Stimulated activated CD4-positive, alpha-beta T cell treated with anti-CD3 and anti-CD28 coated beads, TNF-alpha, amount 100 ng/mL, for 48 hours (primary cell): ENCODE results near the gene AHDC1.

Source experiments
- DNase-seq, 3 donors: peaks; one replicate each; pipeline ENCODE4 v3.0.0-alpha.2; 2020; ENCODE audit warnings: low read depth in 3 of 3

Gene AHDC1

DNA sequence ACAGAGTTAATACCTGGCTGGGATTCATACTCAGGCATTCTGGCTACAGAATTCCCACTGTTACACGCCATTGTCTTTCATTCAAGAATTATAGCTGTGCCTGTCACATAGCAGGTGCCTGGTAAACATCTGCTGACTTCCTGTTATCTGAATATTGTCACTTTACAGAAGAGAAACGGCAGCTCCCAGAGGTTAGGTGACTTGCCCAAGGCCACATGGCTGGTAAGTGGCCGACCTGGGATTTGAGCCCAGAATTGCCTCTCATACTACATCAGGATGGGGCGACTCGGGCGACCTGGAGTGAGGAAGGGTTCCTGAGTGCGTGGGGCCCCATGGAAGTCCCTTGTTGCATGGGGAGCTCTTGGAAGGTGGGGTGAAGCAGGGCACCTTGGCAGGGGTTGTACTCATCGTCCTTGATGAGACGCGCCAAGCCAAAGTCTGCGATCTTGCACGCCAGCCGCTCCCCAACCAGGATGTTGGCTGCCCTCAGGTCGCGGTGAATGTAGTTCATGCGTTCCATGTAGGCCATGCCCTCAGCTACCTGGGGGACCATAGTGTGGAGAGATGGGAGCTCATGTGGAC is 10.2 kb upstream of the AHDC1 start:
- no peak for DNase-seq

DNA sequence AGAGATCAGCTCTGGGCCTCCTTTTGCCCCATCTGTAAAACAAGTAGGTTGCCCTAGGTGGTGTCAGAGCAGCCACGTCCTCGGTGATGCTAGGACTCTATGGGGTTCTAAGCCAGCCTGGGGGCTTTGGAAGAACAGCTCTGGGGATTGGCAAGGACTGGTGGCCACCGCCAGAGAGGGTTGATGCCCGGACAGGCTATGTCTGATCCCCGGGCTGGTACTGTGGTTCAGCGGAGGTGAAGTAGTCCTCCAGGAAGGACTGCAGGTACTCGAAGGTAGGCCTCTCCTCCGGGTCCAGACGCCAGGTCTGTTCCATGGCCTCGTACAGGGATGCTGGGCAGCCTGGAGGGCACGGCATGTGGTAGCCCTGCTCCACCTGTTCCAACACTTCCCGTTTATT is 8.8 kb upstream of the AHDC1 start:
- DNase-seq, result no peak

DNA sequence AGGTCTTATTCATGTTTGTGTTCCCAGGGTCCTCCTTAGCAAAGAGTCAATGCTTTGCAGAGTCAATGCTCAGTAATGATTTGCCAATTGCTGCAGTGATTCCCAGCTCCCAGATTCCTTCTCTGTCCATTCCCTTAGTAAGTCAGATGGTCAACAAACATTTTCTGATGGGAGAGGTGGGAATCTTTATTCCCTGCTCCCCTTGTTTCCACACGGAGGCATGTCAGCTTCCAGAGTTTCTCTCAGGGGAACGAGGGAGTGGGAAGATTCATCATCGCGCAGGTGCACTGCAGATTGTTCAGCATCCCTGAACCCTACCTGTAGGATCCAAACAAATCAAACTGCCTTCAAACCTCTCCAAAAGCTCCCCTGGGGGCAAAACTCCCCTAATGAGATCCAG is 7.5 kb upstream of the AHDC1 start:
- no peak for DNase-seq

DNA sequence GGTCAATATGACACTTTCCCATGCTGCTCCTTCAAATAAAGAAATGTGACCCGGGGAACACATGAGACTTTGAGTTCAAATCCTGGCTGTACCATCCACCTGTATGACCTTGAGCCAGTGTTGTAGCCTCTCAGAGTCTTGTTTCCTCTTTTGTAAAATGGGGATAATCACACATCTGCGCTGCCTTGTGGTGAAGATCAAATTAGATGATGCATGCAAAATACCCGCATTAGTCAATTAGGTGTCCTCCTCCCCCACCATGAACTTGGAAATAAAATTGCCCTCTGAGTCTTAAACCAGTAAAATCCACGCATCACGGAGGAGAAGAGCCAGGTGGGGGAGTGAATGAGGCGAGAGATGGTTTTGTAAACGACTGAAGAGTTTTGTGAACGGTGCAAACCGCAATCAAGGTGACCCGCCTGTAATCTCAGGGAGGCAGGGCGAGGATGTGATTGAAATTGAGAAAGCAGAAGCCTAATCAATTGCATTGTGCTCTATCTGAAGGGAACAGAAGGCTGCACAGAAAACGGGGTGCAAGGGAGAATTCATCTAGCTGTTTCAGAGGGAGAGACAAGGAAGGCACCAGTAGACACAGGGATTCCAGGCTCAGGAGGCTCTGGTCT is 5.8 kb upstream of the AHDC1 start:
- DNase-seq, result no peak

DNA sequence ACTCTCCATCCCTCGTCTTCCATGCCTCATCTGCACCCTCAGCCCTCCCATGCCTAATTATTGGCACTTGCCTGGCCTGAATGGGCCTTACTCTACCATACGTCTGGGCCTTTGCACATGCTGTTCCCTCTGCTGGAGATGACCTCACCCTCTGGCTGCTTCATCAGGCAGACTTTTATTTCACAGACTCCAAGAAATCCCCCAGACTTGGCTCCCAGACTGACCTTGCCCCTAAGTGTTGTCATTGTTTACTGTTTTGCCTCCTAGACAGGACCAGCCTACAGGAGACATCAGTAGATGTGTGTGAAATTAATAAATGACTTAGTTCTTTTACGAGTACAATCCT is 5.2 kb upstream of the AHDC1 start:
- no peak for DNase-seq

DNA sequence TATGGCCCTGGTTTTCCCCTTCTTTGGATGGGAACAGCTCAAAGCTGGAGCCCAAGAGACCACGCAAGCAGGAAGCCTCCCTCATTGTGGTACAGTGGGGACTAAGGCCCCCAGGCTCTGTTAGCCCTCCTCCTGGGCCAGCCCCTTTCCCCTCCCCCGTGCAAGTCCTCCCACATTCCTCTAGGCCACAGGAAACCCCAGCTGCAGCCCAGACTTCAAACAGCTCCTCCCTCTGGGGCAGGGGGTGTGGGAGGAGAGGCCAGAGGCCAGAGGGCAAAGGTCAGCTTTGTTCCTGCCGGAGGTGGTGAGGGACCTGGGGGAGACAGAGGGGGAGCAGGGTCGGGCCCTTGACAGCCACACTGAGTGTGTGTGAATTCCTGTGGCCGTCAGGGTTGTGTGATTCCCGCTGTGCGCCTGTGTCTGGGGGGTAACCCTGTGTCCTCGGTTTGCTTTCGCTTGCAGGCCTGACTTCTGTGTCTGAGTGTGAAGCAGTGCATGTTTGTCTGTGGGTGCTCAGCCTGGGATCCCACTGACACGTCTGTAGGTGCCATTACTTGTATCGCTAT is 3.4 kb upstream of the AHDC1 start:
- DNase-seq, result no peak

DNA sequence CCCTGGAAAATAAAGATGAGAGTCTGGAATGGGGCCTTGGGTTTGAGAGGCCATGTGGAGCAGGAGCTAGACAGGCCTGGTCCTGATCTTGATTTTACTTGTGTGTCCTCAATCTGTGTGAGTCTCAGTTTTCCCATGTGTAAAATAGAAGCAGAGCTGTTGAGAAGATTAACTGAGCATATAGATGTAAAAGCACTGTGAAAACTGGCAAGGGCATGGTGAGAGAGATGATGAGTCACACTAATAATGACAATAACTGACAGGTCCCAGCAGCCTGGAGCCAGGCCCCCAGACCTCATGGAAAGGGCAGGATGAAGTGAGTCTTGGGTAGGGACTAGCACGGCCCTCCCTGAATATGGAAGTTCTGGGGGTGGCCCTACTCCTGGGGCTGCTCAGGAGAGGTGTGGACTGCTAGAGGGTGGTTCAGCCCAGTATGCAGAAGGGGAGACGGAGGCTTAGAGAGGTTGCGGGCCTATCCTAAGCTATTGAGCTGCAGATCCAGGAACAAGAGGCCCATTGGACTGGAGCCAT is 2.8 kb upstream of the AHDC1 start:
- no peak for DNase-seq

DNA sequence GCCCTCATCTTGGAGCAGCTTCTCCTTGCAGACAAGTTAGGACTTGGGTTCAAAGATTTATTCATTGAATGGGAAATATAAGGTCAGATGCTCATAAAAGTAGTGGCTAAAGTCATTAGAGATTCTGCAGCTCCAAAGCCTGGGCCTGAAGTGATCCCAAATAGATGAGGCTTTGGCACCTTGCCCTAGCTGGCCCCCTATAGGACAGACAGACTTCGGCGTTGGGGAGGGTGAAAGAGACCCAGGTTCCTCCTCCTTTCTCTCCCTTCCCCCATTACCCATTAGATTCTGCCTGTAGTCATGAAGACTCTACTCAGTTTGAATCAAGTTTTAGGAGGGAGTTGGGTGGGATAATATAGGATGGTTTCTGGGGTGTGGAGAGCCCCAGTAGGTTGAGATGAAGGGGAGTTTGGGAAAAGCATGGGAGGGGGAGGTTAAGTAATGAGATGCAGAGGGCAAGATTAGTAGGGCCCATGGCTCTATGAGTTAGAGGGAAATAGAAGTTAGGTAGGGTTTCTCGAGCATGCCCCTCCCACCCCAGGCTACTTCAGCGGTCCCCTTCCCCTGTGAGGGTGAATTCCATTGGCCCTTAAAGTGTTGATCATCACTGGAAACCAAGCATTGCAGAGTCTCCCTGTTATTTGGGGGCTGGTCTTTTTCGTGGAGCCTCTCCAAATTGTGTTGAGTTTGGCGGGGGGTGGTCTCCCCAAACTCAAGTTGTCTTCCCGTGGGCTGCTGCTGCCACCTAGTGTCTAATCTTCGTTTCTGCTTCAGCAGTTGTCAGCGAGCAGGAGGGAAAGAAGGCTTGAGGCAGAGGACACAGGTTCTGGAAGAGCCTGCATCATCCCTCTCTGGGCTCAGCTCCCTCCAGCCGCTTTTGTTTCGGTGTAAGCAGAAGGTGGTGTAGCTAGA is 2.1 kb upstream of the AHDC1 start:
- DNase-seq, result peak in 2 of 3 donors; percentile 36 to 60

DNA sequence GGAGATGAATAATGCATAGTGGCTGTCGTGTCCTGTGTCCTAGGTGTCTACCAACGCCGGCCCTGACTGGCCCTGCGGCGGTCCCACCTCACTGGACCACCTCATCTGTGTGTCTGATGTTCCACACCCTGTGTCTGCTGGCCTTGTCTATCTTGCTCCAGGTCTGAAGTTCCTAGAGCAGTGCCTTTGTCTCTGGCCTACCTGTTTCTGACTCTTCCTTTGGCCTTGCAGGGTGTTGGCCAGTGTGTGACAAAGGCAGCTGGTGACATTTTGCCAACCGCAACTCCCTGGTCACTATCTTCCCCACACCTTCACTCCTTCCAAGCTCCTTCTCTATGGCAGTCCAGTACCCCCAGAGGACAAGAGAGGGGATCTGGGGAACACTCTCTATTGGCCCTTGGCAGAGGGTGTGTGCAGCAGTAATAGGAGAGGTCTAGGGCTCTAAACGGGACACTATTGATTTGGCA is 1.4 kb upstream of the AHDC1 start:
- DNase-seq, result no peak

DNA sequence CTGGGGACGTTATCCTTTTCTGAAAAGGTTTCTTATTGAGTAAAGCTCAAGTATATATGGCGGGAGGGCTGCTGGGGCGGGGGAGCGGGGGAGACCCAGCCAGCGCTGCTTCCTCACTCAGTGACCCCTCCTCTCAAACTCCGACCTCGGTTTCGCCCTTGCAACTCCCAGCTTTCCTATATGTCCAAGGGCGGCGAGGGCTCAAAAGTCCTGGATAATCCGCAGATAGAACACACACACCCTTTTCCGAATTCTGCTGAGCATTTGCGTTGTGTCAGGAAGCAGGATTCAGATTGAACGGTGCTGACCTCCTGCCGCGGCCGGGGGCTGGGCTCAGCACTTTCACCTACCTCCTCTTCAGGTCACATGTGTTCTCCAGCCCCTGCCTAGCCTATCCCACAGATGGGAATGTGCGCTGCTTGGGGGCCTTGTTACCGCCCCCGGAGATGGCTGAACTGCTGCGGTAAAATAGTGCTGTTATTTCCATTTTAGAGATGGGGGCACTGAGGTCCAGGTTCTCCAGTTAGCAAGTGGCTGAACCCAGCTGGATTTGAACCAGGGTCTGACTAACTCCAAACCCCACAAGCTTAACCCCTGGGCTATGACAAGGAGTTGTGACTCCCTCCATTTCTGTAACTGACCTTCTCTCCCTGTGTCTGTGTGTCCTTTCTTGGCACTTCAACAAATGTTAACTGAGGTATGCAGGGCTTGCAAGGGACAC is 795 bp upstream of the AHDC1 start:
- DNase-seq, result no peak

DNA sequence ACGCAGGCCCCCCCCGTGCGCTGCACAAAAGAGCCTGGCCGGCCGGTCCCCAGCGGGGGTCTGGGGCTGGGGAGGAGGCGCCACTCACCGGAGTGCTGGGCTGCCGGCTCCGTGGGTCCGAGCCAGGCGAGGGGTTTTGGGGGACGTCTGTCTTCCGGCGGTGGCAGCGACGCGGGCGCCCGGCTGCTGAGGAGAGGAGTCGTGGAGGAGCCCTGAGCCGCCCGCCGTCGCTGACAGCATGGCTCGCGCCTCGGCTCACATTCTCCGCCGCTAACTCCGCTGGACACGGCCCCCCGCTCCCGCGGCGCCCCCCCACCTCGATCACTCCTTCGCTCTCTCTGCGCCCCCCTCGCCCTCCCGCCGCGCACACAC is 649 bp downstream of the AHDC1 start:
- DNase-seq, result no peak

DNA sequence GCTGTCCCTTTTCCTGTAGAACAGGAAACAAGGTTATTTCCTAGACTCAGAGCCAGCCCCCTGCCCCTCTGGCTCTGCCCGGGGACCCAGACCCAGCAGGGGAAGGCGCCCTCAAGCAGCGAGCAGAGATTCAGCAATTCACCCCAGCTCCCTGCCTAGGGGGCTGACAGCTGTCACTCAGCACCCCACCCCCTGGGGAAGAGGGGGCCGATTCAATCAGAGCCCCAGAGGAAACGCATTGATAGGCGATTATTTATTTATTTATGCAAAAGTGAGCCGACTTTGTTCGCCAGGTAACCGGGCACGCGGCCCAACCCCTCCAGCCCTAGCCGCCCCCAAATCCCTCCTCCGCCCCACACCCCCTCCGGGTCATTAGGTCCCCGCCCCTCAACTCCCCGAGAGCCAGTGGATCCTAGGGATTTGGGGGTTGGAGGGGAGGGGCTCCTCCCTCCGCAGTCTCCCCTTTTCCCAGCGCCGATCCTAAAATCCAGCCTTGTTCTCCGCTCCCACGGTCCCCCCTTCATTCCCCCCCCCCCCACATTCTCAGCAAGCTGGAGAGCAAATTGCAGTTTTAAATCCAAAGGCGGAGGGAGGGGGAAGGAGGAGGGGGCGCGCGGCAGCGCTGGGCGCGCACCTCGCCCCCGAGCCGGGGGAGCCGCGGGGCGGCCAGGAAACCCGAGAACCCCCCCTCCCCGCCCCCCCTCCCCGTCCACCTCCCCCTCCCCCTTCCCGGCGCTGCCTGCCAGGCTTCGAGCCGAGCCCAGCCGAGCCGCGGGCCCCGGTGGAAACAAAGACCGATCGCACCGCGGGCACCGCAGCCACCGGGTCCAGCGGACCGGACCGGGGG is 1.3 kb downstream of the AHDC1 start:
- DNase-seq, result no peak

DNA sequence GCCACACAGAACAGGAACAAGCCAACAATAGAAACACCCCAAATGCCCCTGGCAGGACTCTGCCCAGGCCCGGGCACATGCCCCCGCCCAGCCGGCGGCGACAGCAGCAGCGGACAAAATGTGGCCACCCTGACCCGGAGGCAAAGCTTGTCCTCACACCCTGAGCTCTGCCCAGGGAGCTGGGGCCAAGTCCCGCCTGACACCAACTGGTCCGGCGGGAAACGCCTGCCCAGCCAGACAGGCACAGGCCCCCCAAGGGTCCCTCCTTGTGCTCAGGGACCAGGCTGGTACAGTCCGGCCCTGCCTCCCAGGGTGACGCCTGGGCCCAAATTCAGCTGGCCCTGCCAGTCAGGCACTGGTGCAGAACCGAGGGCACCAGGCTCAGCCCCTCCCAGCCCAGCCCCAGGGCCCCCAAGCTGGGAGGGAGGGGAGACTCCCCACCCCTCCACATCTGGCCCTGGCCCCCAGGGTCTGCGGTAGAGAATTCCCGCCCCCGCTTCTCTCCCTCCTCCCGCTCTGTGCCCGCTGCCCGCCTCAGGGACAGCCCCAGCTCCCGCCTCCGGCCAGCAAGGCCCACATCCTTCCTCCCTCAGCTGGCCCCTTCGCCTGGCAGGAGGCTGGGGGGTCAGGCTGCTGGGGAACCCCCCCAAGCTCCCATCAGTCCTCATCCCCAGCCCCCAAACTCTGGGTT is 2.0 kb downstream of the AHDC1 start:
- no peak for DNase-seq

DNA sequence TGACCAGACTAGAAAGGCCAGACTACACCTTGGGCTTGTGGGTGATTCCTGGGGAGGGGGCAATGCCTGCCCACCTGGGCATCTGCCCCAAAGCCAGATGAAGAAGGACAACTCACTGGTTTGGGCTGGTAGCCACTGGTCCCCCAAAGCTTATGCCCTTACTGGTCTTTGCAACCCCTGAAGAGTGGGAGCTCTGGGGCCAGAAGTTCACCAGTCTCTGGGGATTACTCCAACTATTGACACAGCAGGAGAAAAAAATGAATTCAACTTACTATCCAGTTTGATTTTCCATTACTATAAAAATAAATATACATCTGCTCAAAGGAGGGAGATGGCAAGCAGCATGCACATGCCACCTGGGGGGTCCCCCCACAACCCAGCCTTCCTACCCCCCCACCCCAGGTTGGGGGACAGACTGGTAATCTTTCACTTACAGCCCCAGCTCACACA is 2.6 kb downstream of the AHDC1 start:
- no peak for DNase-seq

DNA sequence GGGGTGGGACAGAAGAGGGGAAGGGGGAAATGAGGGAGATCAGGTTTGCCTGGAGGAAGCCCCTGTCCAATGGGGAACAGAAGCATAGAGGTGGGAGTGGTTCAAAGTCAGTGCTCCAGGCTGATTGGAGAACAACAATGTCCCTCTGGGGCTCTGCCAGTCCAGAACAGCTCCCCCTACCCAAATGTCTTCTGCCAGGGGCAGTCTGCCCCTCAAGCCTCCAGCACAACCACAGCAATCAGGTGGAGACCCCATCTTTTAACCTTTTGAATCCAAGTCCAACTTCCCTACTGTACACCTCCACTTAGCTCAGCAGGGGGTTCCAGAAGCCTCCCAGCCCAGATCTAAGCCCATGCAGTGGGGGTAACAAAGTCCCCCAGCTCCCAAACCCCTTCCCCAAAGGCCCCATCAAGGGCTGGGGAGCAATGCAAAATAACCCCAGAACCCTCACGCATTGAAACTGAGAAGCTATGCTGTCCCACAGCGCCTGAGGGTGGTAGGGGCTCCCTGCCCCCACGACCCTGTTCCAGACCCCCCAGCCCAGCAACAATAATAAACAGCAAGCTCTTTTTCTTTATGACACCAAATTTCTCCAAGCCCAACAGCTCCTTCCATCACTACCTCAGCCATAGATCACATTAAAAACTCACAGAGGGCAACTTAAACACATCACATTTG is 3.3 kb downstream of the AHDC1 start:
- no peak for DNase-seq

DNA sequence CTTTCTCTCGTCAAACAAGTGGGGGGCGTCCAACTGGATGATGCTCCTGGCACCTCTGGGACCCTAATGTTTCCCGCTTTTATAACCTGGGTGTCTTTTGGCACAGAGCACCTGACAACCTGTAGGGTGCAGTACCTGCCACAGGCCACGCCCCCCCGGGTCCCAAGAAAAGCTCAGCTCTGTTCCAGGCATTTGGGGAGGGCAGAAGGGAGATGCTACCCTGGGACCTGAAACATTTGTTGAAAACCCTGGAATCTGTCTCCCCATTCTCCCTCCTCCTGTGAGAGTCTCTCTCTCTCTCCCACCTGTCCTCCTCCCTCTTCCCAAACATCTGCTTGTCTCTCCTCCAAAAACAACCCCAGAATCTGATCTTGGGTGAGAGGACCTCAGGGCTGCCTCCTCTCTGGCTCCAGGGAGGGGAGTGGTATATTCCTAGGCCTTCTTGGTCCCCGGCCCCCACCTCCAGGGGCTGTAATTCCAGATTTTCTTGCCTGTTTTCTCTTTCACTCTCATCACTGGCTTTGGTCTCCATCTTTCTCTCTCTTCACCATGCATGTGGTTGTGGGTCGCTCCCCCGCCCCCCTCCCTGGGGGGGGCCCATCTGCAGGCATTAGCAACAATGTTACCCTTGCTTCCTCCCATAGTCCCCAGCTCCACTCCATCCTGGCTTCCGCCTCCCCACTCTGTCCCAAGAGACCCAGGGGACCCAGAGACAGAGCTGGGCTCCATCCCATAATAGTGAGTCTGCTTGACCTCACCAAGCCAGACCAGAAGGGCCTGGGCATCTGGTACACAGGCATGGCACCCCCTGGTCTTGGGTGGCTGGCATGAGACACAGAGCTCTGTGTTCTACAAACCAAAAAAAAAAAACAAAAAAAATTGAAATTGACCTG is 4.1 kb downstream of the AHDC1 start:
- DNase-seq, result no peak

DNA sequence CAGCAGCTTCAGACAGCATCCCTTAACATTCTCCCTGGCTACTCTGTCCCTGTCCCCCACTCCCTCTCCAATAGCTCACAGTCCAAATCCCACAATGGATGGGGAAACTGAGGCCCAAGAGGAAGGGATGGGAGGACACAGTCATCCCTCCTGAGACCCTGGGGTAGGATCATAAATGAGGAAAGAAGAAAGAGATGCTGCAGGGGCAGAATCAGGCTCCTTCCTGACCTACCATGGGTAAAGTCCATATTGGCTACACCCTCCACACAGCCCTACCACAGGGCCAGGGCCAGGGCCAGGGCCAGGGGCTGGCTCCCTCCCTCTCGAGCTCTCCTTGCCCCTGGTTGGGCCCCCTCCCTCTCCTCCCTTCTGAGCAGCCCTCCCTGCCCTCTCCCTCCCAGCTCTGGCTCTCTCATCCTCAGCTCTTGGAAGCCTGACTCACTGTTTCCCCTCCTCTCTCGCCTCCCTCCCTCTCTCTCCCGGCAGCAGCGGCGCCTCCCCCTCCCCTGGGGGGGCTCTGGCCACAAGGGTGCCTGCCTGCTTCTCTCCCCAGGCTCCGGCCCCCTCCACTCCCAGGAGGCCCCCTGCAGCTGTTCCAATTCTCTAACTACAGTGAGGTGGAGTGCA is 4.9 kb downstream of the AHDC1 start:
- peak in 1 of 3 donors; percentile 60 for DNase-seq

DNA sequence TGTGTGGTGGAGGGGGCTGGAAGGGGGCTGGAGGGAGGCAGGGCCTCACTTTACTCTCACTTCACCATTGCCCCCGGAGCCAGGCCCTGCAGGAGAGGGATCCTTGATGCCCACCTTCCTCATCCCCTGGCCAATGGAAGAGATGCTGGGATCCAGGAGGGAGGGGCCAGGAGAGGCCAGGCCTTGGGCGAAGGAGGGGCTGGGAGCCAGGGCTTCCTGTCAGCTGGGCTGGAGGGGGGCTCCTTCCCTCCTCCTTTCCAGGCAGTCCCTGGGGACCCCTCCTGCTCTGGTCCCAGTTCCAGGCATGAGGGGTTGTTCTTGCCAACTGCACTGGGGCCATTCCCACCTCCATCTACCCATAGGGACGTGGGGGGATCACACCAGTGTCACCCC is 5.7 kb downstream of the AHDC1 start:
- DNase-seq, result no peak
